HepG2 (cell line): Measurements from ENCODE around the gene ZNF443. TPM values are rescaled to one million over a fixed set of nuclear protein-coding genes. Genes with fewer than 3 reads are reported as not detected.
"Not testable (repeated sequence)": the region's sequence is repeated elsewhere in the genome, so short reads cannot be mapped to it uniquely, and the experiment has no call there.

ENCODE experiments used
- ATAC-seq: fragments of 200-7000 bp; cut with Tn5 transposase; 3 replicates; pipeline ENCODE4 v1.9.1; 2020; ENCODE audit warnings: mild to moderate bottlenecking, moderate library complexity
- BruUV-seq: library from RNA; stranded (reverse); fragments of 400-500 nt; replicated peaks from 2 replicates; lab custom pipeline; 2021; lab: Mats Ljungman, UMichigan
- CTCF ChIA-PET: fragments of 300-600 bp; formaldehyde crosslinking; extraction: SDS; loops from one replicate; lab custom pipeline; 2021; ENCODE audit warnings: low total read pairs, inconsistent platforms, low intra/inter-chr PET ratio; lab: Yijun Ruan, JAX
- POLR2A ChIA-PET: fragments of 350-600 bp; sonication (Branson Sonifier 250); formaldehyde crosslinking; loops from one replicate; lab custom pipeline; 2020; ENCODE audit warnings: antibody characterized with exemption, inconsistent platforms; lab: Yijun Ruan, JAX
- DNase-seq: peaks from one replicate; pipeline ENCODE4 v3.0.0-alpha.2; 2015; ENCODE audit warnings: low spot score
- FAIRE-seq: peaks from 3 replicates; lab custom pipeline; 2011; peaks lifted over from hg19 to GRCh38; lab: Jason Lieb, UNC
- H2AFZ ChIP-seq: one replicate; pipeline ENCODE4 v1.6.1; 2011; ENCODE audit warnings: low read length, inconsistent platforms
- H3K27ac ChIP-seq: fragments of 300-600 bp; 3 replicates; pipeline ENCODE4 v1.8.0; 2011; ENCODE audit warnings: mixed run types, mild to moderate bottlenecking, mixed read lengths, low read length, inconsistent platforms; ENCODE audit not compliant: insufficient read depth; ENCODE audit errors: extremely low read length
- H3K27me3 ChIP-seq, 2 experiments: fragments of 200-600 bp in 1 of 2; 2 replicates in 1 of 2; 3 replicates in 1 of 2; pipeline versions ENCODE4 v1.6.0 to v1.8.0; 2011; ENCODE audit warnings: low read length in 2 of 2, mild to moderate bottlenecking in 2 of 2, moderate library complexity in 2 of 2, inconsistent platforms in 1 of 2; ENCODE audit not compliant: insufficient read depth in 2 of 2, control insufficient read depth in 1 of 2
- H3K36me3 ChIP-seq, 2 experiments: fragments of 200-600 bp in 1 of 2; replicated peaks in 1 of 2; 2 replicates in 1 of 2; 3 replicates in 1 of 2; pipeline versions ENCODE4 v1.5.1 to v1.8.0; 2011; ENCODE audit warnings: low read length in 2 of 2, inconsistent platforms in 1 of 2; ENCODE audit not compliant: insufficient read depth in 2 of 2, control insufficient read depth in 1 of 2
- H3K4me1 ChIP-seq: 2 replicates; pipeline ENCODE4 v1.5.1; 2012; ENCODE audit warnings: low read length, inconsistent platforms; ENCODE audit not compliant: insufficient read depth
- H3K4me2 ChIP-seq: 2 replicates; pipeline ENCODE4 v1.6.0; 2011; ENCODE audit warnings: low read depth, low read length, inconsistent platforms
- H3K4me3 ChIP-seq, 3 experiments: fragments of 200-600 bp in 1 of 3; sonication (generic), shearing (Covaris generic) in 1 of 3; replicated peaks in 1 of 3; 2 replicates each; pipeline ENCODE4 v1.5.1; 2011 to 2016; ENCODE audit warnings: low read length in 3 of 3, inconsistent platforms in 2 of 3, low read depth in 2 of 3, mild to moderate bottlenecking in 2 of 3, control low read depth in 1 of 3, mixed read lengths in 1 of 3; ENCODE audit not compliant: insufficient read depth in 1 of 3
- H3K79me2 ChIP-seq: one replicate; pipeline ENCODE4 v1.6.1; 2011; ENCODE audit warnings: low read length, inconsistent platforms; ENCODE audit not compliant: insufficient read depth
- H3K9ac ChIP-seq: 2 replicates; pipeline ENCODE4 v1.6.0; 2011; ENCODE audit warnings: mild to moderate bottlenecking, low read depth, low read length, inconsistent platforms; ENCODE audit not compliant: insufficient read depth
- H3K9me3 ChIP-seq: 2 replicates; pipeline ENCODE4 v1.5.1; 2012; ENCODE audit warnings: mild to moderate bottlenecking, low read length
- H4K20me1 ChIP-seq: 2 replicates; pipeline ENCODE4 v1.6.0; 2011; ENCODE audit warnings: inconsistent platforms, mild to moderate bottlenecking, low read length, moderate library complexity; ENCODE audit not compliant: insufficient read depth
- GFI1 ChIP-seq: sonication (generic); formaldehyde crosslinking; IDR thresholded peaks from 2 replicates; pipeline ENCODE4 v1.5.0; 2020; ENCODE audit warnings: missing genetic modification reagents, mild to moderate bottlenecking, borderline replicate concordance
- NFKBIZ ChIP-seq: IDR thresholded peaks from 2 replicates; pipeline ENCODE4 v1.6.1; 2018; ENCODE audit warnings: missing genetic modification reagents, missing compliant biosample characterization
- RARA ChIP-seq: IDR thresholded peaks from 2 replicates; pipeline ENCODE4 v1.6.1; 2016; ENCODE audit warnings: missing genetic modification reagents, missing compliant biosample characterization
- YY1 ChIP-seq: IDR thresholded peaks from 2 replicates; pipeline ENCODE4 v1.6.1; 2011; ENCODE audit warnings: low read length, low read depth, moderate library complexity, mild to moderate bottlenecking; ENCODE audit not compliant: insufficient read depth, insufficient replicate concordance
- ZNF460 ChIP-seq: sonication (generic); formaldehyde crosslinking; IDR thresholded peaks from 2 replicates; pipeline ENCODE4 v1.5.1; 2020; ENCODE audit warnings: missing genetic modification reagents, mild to moderate bottlenecking, borderline replicate concordance
- ZNF558 ChIP-seq: sonication (generic); formaldehyde crosslinking; IDR thresholded peaks from 2 replicates; pipeline ENCODE4 v1.9.0; 2022; ENCODE audit warnings: mild to moderate bottlenecking, missing genetic modification reagents, borderline replicate concordance
- ZNF605 ChIP-seq: sonication (generic); formaldehyde crosslinking; IDR thresholded peaks from 2 replicates; pipeline ENCODE4 v1.8.0; 2022; ENCODE audit warnings: mild to moderate bottlenecking, missing genetic modification reagents
- ZNF780A ChIP-seq: sonication (generic); formaldehyde crosslinking; IDR thresholded peaks from 2 replicates; pipeline ENCODE4 v1.8.0; 2022; ENCODE audit warnings: mild to moderate bottlenecking, missing genetic modification reagents, moderate library complexity
- WGBS: methylation state at CpG from one replicate; pipeline ENCODE4 v1.1.6; 2017; ENCODE audit warnings: low lambda C conversion rate; 5-methylcytosine and 5-hydroxymethylcytosine counted together
- in situ Hi-C: cut with HindIII; loops from 2 replicates; pipeline ENCODE4 v1.10.0; 2017; ENCODE audit warnings: low pct_unique_long_range_greater_than_20kb; ENCODE audit not compliant: extremely low pct_ligation_motif_present
- intact Hi-C: fragments of 100-400 bp; cut with micrococcal nuclease; formaldehyde crosslinking; loops from one replicate; pipeline ENCODE4 v1.10.0; 2022; ENCODE audit not compliant: unreplicated experiment
- polyA plus RNA-seq, 8 experiments: library from polyadenylated mRNA; depleted of rRNA in 3 of 8; stranded (reverse) in 7 of 8; unstranded in 1 of 8; fragments of >200 nt; fragmentation: Illumina TruSeq in 4 of 8; extraction: Trizol in 4 of 8; gene quantifications; 2 replicates each; pipeline versions ENCODE4 v1.2.1 to v1.2.3, GENCODE V29; 2011 to 2016; ENCODE audit warnings: low read depth in 4 of 8, missing spikeins in 1 of 8, mixed read lengths in 1 of 8; ENCODE audit not compliant: insufficient read depth in 1 of 8
- total RNA-seq, 5 experiments: library from RNA; depleted of rRNA; stranded (reverse); fragments of >200 nt; fragmentation: Illumina TruSeq; extraction: Trizol; gene quantifications; 2 replicates each; pipeline ENCODE4 v1.2.3, GENCODE V29; 2016; ENCODE audit warnings: low read depth in 1 of 5
- TF ChIP-seq, protein P1 (sequence below): sonication (generic); formaldehyde crosslinking; IDR thresholded peaks from 2 replicates; pipeline ENCODE4 v1.4.0; 2020; ENCODE audit warnings: mild to moderate bottlenecking, missing genetic modification reagents

The ZNF443 gene
- total and polyA plus RNA-seq, 2 of the 13 experiments (the other 11 are each of a cell fraction or from before 2014, with no cell fraction given), result 3.6 to 19.0 TPM

DNA sequence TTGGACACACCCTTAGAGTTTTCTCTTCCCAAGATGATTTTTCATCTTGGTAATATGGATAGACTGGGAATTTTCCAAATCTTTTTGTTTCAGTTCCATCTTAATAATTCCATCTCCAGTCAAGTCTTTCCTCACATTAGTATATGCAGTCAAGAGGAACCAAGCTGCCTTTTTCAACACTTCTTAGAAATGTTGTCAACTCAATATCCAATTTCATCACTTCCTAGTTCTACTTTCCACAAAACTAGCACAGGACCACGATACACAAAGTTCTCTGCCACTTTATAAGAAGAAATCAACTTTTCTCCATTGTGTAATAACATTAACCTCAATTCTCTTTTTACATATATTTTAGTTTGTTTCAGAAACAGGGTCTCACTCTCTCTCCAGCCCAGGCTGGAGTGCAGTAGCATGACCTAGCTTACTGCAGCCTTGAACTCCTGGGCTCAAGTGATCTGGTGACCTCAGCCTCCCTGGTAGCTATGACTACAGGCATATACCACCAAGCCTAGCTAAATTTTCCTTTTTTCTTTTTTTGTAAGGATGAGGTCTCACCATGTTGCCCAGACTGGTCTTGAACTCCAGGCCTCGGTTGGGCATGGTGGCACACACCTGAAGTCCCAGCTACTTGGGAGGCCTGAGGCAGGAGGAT is 15.5 kb downstream of the ZNF443 start (continued):
- TF ChIP-seq YY1, result no peak
- TF ChIP-seq ZNF780A (CRISPR knock-in tag), result no peak
- 0 out of 2 replicates have a peak, but pooled peaks have one; percentile 17 for TF ChIP-seq RARA (CRISPR knock-in tag)
- TF ChIP-seq ZNF605 (CRISPR knock-in tag), result no peak
- TF ChIP-seq GFI1 (CRISPR knock-in tag), result no peak
- TF ChIP-seq, protein P1, sequence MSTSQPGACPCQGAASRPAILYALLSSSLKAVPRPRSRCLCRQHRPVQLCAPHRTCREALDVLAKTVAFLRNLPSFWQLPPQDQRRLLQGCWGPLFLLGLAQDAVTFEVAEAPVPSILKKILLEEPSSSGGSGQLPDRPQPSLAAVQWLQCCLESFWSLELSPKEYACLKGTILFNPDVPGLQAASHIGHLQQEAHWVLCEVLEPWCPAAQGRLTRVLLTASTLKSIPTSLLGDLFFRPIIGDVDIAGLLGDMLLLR (CRISPR knock-in tag), result no peak
- 0 out of 2 replicates have a peak, but pooled peaks have one; percentile 47 for TF ChIP-seq ZNF460
- no peak for TF ChIP-seq NFKBIZ
- TF ChIP-seq ZNF558 (CRISPR knock-in tag), result no peak
- TF ChIP-seq, all 625 proteins: peak for 5

DNA sequence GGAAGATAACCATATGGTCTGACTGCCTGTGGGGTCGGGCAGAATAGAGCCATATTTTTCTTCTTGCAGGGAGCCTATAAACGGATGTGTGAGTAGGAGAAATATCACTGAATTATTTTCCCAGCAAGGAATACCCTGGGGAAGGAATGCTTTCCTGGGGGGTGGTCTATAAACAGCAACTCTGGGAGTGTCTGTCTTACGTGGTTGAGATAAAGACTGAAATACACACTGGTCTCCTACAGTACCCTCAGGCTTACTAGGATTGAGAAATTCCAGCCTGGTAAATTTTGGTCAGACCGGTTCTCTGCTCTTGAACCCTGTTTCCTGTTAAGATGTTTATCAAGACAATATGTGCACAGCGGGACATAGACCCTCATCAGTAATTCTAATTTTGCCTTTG is 23.5 kb downstream of the ZNF443 start:
- H2AFZ ChIP-seq, CTCF ChIA-PET, H3K27ac ChIP-seq, BruUV-seq, in situ Hi-C loops, DNase-seq, H3K4me1 ChIP-seq, H4K20me1 ChIP-seq, H3K36me3 ChIP-seq, POLR2A ChIA-PET, H3K9me3 ChIP-seq, H3K4me3 ChIP-seq, ATAC-seq, FAIRE-seq, H3K4me2 ChIP-seq, H3K79me2 ChIP-seq, intact Hi-C loops, H3K9ac ChIP-seq, H3K27me3 ChIP-seq: not testable (repeated sequence)
- WGBS, result 94% methylated on average over 5 of the region's 5 CpGs
